Measurements from ENCODE around the gene CUL5. TPM values are rescaled to one million over a fixed set of nuclear protein-coding genes. Genes with fewer than 3 reads are reported as not detected.

Gene CUL5
- total RNA-seq, 1 experiment from 2014 or later, result 37.7 TPM

DNA sequence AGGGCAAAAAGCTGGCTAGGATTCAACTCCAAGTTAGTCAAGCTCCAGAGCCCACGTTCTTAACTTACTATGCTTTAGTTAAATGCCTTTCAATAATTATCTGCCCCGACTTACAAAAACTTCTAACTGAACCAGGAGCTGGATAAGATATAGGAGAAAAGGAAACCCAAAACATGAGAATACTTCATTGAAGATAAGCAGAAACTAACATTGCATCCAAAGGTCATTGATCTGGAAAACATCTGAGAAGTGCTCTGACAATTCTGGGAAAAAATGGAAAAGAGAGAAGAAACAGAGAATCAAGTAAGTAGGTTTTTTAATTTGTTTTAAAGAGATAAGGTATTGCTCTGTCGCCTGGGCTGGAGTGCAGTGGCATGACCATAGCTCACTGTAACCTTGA is 139.9 kb downstream of the CUL5 start:
- no peak overlapping the region for H3K23ac ChIP-seq (ENCODE audit: insufficient read length, low read depth, low read length)
- H3K4me1 Mint-ChIP-seq, result no peaks in the 10 kb centered on the region
- H3K9me3 Mint-ChIP-seq, result no peaks in the 10 kb centered on the region
- no peak overlapping the region for H2BK20ac ChIP-seq (ENCODE audit: low read depth, low read length, poor library complexity, severe bottlenecking)
- no peak overlapping the region for H3K27ac Mint-ChIP-seq
- H2BK120ac ChIP-seq (ENCODE audit: low read depth, low read length, poor library complexity, severe bottlenecking), result no peak overlapping the region
- H3K18ac ChIP-seq (ENCODE audit: insufficient read length, low read depth, low read length), result no peak overlapping the region
- H3K79me1 ChIP-seq (ENCODE audit: insufficient read depth, low read depth, low read length, poor library complexity, severe bottlenecking), result no peaks in the 10 kb centered on the region
- H3K79me2 ChIP-seq (ENCODE audit: insufficient read depth, low read length), result no peaks in the 10 kb centered on the region
- no peak overlapping the region for H4K5ac ChIP-seq (ENCODE audit: insufficient read length, low read depth, low read length)
- no peak overlapping the region for H4K91ac ChIP-seq (ENCODE audit: insufficient read length, low read depth, low read length)
- H2BK5ac ChIP-seq (ENCODE audit: insufficient read length, low read length), result no peak overlapping the region
- DNase-seq, result no peak
- H3K36me3 Mint-ChIP-seq (ENCODE audit: insufficient read depth in 1 of 3, low read depth in 3 of 3), result peaks cover 25 to 82% (median 73%) of the 10 kb centered on the region in 3 experiments; a peak in 6 of 7 replicates
- no peak overlapping the region for H2AK5ac ChIP-seq (ENCODE audit: insufficient read length, low read length)
- H3K14ac ChIP-seq (ENCODE audit: insufficient read depth, low read length), result no peak overlapping the region
- H3K27ac ChIP-seq (ENCODE audit: insufficient read length, low read depth, low read length), result no peak overlapping the region
- H3K27me3 ChIP-seq (ENCODE audit: insufficient read depth, low read length), result no peaks in the 10 kb centered on the region
- H4K20me1 ChIP-seq (ENCODE audit: control insufficient read depth, insufficient read depth, insufficient read length), result no peaks in the 10 kb centered on the region
- no peak overlapping the region for H4K8ac ChIP-seq (replicated peaks; ENCODE audit: insufficient read length, low read depth, low read length)
- no peak overlapping the region for H2AFZ ChIP-seq (ENCODE audit: low read length)
- no peak overlapping the region for H3K4me2 ChIP-seq (ENCODE audit: insufficient read depth, insufficient read length, low read length)
- H3K9me3 ChIP-seq (ENCODE audit: control insufficient read depth, low read depth, low read length), result no peaks in the 10 kb centered on the region
- H3K56ac ChIP-seq (ENCODE audit: insufficient read length, low read depth, low read length), result no peak overlapping the region
- H3K9ac ChIP-seq (ENCODE audit: extremely low read depth, insufficient read length, low read length), result no peak overlapping the region
- no peak overlapping the region for H2BK15ac ChIP-seq (ENCODE audit: low read depth, low read length)
- no peaks in the 10 kb centered on the region for H3K27me3 Mint-ChIP-seq (ENCODE audit: low read depth)
- no peak overlapping the region for H3K4ac ChIP-seq (ENCODE audit: low read depth, low read length)
- no peak overlapping the region for H3K4me3 Mint-ChIP-seq
- no peaks in the 10 kb centered on the region for H3K23me2 ChIP-seq (ENCODE audit: insufficient read length, low read depth, low read length, poor library complexity, severe bottlenecking)
- no peaks in the 10 kb centered on the region for H3K4me1 ChIP-seq (ENCODE audit: insufficient read depth, low read length)
- H3T11ph ChIP-seq (ENCODE audit: low read length), result no peak overlapping the region
- WGBS (ENCODE audit: extremely low coverage, insufficient read length, low lambda C conversion rate), result no CpG with 5 or more reads among the region's 3 CpGs
- TF ChIP-seq, protein P1, sequence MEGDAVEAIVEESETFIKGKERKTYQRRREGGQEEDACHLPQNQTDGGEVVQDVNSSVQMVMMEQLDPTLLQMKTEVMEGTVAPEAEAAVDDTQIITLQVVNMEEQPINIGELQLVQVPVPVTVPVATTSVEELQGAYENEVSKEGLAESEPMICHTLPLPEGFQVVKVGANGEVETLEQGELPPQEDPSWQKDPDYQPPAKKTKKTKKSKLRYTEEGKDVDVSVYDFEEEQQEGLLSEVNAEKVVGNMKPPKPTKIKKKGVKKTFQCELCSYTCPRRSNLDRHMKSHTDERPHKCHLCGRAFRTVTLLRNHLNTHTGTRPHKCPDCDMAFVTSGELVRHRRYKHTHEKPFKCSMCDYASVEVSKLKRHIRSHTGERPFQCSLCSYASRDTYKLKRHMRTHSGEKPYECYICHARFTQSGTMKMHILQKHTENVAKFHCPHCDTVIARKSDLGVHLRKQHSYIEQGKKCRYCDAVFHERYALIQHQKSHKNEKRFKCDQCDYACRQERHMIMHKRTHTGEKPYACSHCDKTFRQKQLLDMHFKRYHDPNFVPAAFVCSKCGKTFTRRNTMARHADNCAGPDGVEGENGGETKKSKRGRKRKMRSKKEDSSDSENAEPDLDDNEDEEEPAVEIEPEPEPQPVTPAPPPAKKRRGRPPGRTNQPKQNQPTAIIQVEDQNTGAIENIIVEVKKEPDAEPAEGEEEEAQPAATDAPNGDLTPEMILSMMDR (conservative IDR thresholded peaks at IDR 0.05), result no peak
- H2BK12ac ChIP-seq (ENCODE audit: insufficient read length, low read depth, low read length), result no peak overlapping the region
